Liver (tissue), 9 donors: ENCODE measurements around the gene NFATC1. TPM values are rescaled to one million over a fixed set of nuclear protein-coding genes. Genes with fewer than 3 reads are reported as not detected.

ENCODE experiments used
- DNase-seq: peaks from one replicate; pipeline ENCODE4 v3.0.0-alpha.2; 2017; ENCODE audit warnings: low spot score
- H3K27ac ChIP-seq, 2 donors: one replicate each; pipeline ENCODE4 v1.7.0; 2013; ENCODE audit warnings: inconsistent platforms in 2 of 2, low read length in 2 of 2, control low read depth in 1 of 2, low read depth in 1 of 2, mild to moderate bottlenecking in 1 of 2
- H3K27me3 ChIP-seq, 4 donors: one replicate each; pipeline versions ENCODE4 v1.6.1 to v1.7.0; 2013; ENCODE audit warnings: low read length in 3 of 4, inconsistent platforms in 1 of 4, mild to moderate bottlenecking in 1 of 4, moderate library complexity in 1 of 4; ENCODE audit not compliant: control insufficient read depth in 4 of 4, insufficient read depth in 4 of 4
- H3K36me3 ChIP-seq, 4 donors: one replicate each; pipeline versions ENCODE4 v1.6.1 to v1.7.0; 2013; ENCODE audit warnings: low read length in 3 of 4, mild to moderate bottlenecking in 3 of 4, low read depth in 1 of 4, moderate library complexity in 1 of 4; ENCODE audit not compliant: control insufficient read depth in 4 of 4, insufficient read depth in 3 of 4
- H3K4me1 ChIP-seq, 4 donors: one replicate each; pipeline versions ENCODE4 v1.6.1 to v1.7.0; 2013; ENCODE audit warnings: low read length in 3 of 4, mild to moderate bottlenecking in 3 of 4, moderate library complexity in 1 of 4; ENCODE audit not compliant: control insufficient read depth in 4 of 4, insufficient read depth in 4 of 4
- H3K4me3 ChIP-seq, 3 donors: one replicate each; pipeline versions ENCODE4 v1.6.1 to v1.7.0; 2013; ENCODE audit warnings: low read length in 3 of 3, control low read depth in 1 of 3, low read depth in 1 of 3, mild to moderate bottlenecking in 1 of 3
- H3K9ac ChIP-seq, 2 donors: one replicate each; pipeline ENCODE4 v1.7.0; 2013; ENCODE audit warnings: low read length in 2 of 2, mild to moderate bottlenecking in 2 of 2, moderate library complexity in 2 of 2, control low read depth in 1 of 2, low read depth in 1 of 2
- H3K9me3 ChIP-seq, 4 donors: one replicate each; pipeline versions ENCODE4 v1.6.1 to v1.7.0; 2013; ENCODE audit warnings: low read length in 3 of 4; ENCODE audit not compliant: control insufficient read depth in 4 of 4
- EGR1 ChIP-seq, 2 donors: IDR thresholded peaks; 2 replicates each; pipeline ENCODE4 v1.6.1; 2016 to 2018; ENCODE audit warnings: antibody characterized with exemption in 2 of 2, low read depth in 2 of 2
- FOXA1 ChIP-seq: IDR thresholded peaks from 2 replicates; pipeline ENCODE4 v1.6.1; 2016; ENCODE audit warnings: antibody characterized with exemption
- FOXA2 ChIP-seq: IDR thresholded peaks from 2 replicates; pipeline ENCODE4 v1.6.1; 2016; ENCODE audit warnings: antibody characterized with exemption
- GABPA ChIP-seq, 2 donors: IDR thresholded peaks in 1 of 2; conservative IDR thresholded peaks in 1 of 2; 2 replicates each; pipeline ENCODE4 v1.6.1; 2016; ENCODE audit warnings: antibody characterized with exemption in 2 of 2, mild to moderate bottlenecking in 1 of 2, moderate library complexity in 1 of 2
- HNF4A ChIP-seq, 2 donors: conservative IDR thresholded peaks; 2 replicates each; pipeline ENCODE4 v1.6.1; 2016; ENCODE audit warnings: antibody characterized with exemption in 2 of 2, mild to moderate bottlenecking in 2 of 2
- HNF4G ChIP-seq: IDR thresholded peaks from 2 replicates; pipeline ENCODE4 v1.6.1; 2016; ENCODE audit warnings: antibody characterized with exemption
- NR2F2 ChIP-seq: IDR thresholded peaks from 2 replicates; pipeline ENCODE4 v1.6.1; 2016; ENCODE audit warnings: antibody characterized with exemption
- RAD21 ChIP-seq, 2 donors: IDR thresholded peaks; 2 replicates each; pipeline ENCODE4 v1.6.1; 2016; ENCODE audit warnings: antibody characterized with exemption in 2 of 2, mild to moderate bottlenecking in 2 of 2
- TAF1 ChIP-seq: conservative IDR thresholded peaks from 2 replicates; pipeline ENCODE4 v1.6.1; 2016; ENCODE audit warnings: antibody characterized with exemption, mild to moderate bottlenecking
- YY1 ChIP-seq: IDR thresholded peaks from 2 replicates; pipeline ENCODE4 v1.6.1; 2016; ENCODE audit warnings: antibody characterized with exemption, mild to moderate bottlenecking
- WGBS: extraction: QIAGEN DNeasy Blood & Tissue Kit; methylation state at CpG from one replicate; pipeline ENCODE4 v1.1.7; 2013; 5-methylcytosine and 5-hydroxymethylcytosine counted together
- polyA plus RNA-seq, 2 donors: library from polyadenylated mRNA; stranded (reverse) in 1 of 2; unstranded in 1 of 2; fragments of 200-250 nt in 1 of 2; fragments of >200 nt in 1 of 2; fragmentation: Nextera tagmentation in 1 of 2; extraction: Ambion mirVana in 1 of 2; gene quantifications; one replicate each; pipeline versions ENCODE4 v1.2.1 to v1.2.3, GENCODE V29; 2013 to 2015
- total RNA-seq, 2 donors: library from RNA; depleted of rRNA; stranded (reverse); fragments of >200 nt; gene quantifications; one replicate each; pipeline ENCODE4 v1.2.3, GENCODE V29; 2014
- TF ChIP-seq, protein P1 (sequence below): fragments of 150-350 bp; IDR thresholded peaks from 2 replicates; pipeline ENCODE4 v1.5.1; 2017; ENCODE audit warnings: improper control_type of control experiment, low read depth, low read length; ENCODE audit not compliant: missing input control
- TF ChIP-seq, protein P2 (sequence below): IDR thresholded peaks from 2 replicates; pipeline ENCODE4 v1.6.1; 2016; ENCODE audit warnings: antibody characterized with exemption, mild to moderate bottlenecking
- TF ChIP-seq, protein P3 (sequence below): IDR thresholded peaks from 2 replicates; pipeline ENCODE4 v1.6.1; 2016; ENCODE audit warnings: antibody characterized with exemption
- TF ChIP-seq, protein P4 (sequence below): IDR thresholded peaks from 2 replicates; pipeline ENCODE4 v1.6.1; 2016; ENCODE audit warnings: antibody characterized with exemption
- TF ChIP-seq, protein P5 (sequence below): IDR thresholded peaks from 2 replicates; pipeline ENCODE4 v1.6.1; 2016; ENCODE audit warnings: antibody characterized with exemption
- donor health status: healthy.
- donor health status: healthy.
- donor health status: healthy.
- donor health status: healthy.
- donor health status: healthy.

The NFATC1 gene
- total and polyA plus RNA-seq, 4 donors = 0.57 to 2.2 (median 1.3) TPM

DNA sequence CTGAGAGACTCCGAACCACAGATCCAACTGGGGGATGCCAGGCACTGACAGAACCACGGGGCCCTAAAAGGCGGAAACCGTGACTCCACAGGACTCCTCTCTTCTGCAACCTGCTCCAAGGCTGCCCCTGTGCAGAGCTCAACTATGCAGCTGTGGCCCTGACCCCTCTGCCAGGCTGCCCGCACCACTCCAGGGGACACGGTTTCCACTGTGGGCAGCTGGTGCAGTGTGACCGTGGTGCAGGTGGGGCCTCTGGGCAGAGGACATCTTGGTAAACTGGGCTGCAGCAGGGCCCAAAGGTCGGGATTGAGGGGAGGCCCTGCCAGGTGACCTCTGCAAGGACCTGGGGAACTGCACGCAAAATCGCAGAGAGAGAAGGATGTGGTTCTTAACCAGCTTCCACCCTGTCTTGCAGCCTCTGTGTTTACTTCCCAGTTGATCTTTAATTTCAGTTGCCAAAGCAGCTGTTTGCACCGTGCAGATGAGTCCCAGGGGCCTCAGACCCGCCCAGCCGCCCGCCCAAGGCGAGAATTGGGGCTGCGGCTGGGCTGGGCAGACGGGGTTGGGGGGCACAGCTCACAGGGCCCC is 179.3 kb downstream of the NFATC1 start:
- Histone ChIP-seq H3K9ac (no peak overlapping the region), H3K4me1 (no peaks in the 10 kb centered on the region), H3K4me3 (no peak overlapping the region), H3K27me3 (peaks cover 0 to 4% (median 0%) of the 10 kb centered on the region in 4 donors), H3K27ac (no peak overlapping the region), H3K9me3 (peaks cover 10 to 18% (median 13%) of the 10 kb centered on the region in 4 donors), H3K36me3 (no peaks in the 10 kb centered on the region)
- TF ChIP-seq, protein P1, sequence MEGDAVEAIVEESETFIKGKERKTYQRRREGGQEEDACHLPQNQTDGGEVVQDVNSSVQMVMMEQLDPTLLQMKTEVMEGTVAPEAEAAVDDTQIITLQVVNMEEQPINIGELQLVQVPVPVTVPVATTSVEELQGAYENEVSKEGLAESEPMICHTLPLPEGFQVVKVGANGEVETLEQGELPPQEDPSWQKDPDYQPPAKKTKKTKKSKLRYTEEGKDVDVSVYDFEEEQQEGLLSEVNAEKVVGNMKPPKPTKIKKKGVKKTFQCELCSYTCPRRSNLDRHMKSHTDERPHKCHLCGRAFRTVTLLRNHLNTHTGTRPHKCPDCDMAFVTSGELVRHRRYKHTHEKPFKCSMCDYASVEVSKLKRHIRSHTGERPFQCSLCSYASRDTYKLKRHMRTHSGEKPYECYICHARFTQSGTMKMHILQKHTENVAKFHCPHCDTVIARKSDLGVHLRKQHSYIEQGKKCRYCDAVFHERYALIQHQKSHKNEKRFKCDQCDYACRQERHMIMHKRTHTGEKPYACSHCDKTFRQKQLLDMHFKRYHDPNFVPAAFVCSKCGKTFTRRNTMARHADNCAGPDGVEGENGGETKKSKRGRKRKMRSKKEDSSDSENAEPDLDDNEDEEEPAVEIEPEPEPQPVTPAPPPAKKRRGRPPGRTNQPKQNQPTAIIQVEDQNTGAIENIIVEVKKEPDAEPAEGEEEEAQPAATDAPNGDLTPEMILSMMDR = no peak
- TF ChIP-seq FOXA2 = no peak
- DNase-seq = no peak
- 55% methylated on average over 17 of the region's 17 CpGs for WGBS

DNA sequence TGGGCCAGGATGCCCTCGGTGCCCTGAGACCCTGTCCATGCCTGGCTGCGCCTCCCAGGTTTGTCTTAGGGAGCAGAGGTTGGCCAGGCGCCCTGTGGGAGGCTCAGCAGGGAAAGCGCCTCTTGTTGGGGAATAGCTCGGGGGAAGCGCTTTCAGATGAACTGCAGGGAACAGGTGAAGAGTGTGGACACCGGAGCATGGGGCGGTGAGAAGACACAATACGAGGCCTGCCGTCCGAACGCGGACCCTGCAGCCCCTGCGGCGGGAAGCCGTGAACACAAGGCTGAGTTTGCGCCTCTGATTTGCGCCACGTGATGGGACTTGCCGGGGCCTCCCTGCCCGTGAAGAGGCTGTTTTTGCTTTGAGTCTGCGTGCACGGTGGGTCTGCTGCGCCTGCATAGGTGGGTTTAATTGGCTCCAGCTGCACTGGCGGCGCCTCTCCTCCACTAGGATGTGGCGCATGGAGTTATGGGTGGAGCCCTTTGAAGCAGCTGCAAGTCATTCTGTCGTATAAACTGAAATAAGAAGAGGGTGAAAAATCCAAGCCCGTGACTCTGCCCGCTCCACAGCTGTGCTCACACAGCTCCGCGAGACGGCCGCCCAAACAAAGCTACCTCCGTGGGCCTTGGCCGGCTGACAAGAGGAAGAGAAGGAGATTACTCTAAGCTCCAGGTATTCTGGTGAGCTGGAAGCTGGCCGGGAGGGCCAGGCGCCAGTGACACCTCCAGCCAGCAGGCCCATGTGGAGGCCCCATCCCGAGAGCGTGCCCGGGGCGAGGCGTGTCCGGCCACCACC is 180.4 kb downstream of the NFATC1 start:
- no peak overlapping the region for H3K27ac ChIP-seq
- peaks cover 0 to 3% (median 0%) of the 10 kb centered on the region in 4 donors for H3K27me3 ChIP-seq
- H3K9ac ChIP-seq = no peak overlapping the region
- no peak for DNase-seq
- H3K36me3 ChIP-seq = no peaks in the 10 kb centered on the region
- H3K4me1 ChIP-seq = no peaks in the 10 kb centered on the region
- no peak overlapping the region for H3K4me3 ChIP-seq
- peaks cover 10 to 18% (median 13%) of the 10 kb centered on the region in 4 donors for H3K9me3 ChIP-seq
- TF ChIP-seq NR2F2 (no peak), TAF1 (no peak), HNF4A (conservative IDR thresholded peaks at IDR 0.05) (no peak), GABPA (IDR thresholded peaks at IDR 0.05 in 1 of 2, conservative IDR thresholded peaks at IDR 0.05 in 1 of 2) (no peak), FOXA1 (no peak), HNF4G (no peak), FOXA2 (no peak), YY1 (no peak), RAD21 (IDR thresholded peaks at IDR 0.05) (no peak), EGR1 (IDR thresholded peaks at IDR 0.05; ENCODE audit: low read depth in 2 of 2) (no peak)
- TF ChIP-seq, protein P2, sequence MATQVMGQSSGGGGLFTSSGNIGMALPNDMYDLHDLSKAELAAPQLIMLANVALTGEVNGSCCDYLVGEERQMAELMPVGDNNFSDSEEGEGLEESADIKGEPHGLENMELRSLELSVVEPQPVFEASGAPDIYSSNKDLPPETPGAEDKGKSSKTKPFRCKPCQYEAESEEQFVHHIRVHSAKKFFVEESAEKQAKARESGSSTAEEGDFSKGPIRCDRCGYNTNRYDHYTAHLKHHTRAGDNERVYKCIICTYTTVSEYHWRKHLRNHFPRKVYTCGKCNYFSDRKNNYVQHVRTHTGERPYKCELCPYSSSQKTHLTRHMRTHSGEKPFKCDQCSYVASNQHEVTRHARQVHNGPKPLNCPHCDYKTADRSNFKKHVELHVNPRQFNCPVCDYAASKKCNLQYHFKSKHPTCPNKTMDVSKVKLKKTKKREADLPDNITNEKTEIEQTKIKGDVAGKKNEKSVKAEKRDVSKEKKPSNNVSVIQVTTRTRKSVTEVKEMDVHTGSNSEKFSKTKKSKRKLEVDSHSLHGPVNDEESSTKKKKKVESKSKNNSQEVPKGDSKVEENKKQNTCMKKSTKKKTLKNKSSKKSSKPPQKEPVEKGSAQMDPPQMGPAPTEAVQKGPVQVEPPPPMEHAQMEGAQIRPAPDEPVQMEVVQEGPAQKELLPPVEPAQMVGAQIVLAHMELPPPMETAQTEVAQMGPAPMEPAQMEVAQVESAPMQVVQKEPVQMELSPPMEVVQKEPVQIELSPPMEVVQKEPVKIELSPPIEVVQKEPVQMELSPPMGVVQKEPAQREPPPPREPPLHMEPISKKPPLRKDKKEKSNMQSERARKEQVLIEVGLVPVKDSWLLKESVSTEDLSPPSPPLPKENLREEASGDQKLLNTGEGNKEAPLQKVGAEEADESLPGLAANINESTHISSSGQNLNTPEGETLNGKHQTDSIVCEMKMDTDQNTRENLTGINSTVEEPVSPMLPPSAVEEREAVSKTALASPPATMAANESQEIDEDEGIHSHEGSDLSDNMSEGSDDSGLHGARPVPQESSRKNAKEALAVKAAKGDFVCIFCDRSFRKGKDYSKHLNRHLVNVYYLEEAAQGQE = no peak
- TF ChIP-seq, protein P3, sequence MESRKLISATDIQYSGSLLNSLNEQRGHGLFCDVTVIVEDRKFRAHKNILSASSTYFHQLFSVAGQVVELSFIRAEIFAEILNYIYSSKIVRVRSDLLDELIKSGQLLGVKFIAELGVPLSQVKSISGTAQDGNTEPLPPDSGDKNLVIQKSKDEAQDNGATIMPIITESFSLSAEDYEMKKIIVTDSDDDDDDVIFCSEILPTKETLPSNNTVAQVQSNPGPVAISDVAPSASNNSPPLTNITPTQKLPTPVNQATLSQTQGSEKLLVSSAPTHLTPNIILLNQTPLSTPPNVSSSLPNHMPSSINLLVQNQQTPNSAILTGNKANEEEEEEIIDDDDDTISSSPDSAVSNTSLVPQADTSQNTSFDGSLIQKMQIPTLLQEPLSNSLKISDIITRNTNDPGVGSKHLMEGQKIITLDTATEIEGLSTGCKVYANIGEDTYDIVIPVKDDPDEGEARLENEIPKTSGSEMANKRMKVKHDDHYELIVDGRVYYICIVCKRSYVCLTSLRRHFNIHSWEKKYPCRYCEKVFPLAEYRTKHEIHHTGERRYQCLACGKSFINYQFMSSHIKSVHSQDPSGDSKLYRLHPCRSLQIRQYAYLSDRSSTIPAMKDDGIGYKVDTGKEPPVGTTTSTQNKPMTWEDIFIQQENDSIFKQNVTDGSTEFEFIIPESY = no peak
- TF ChIP-seq, protein P4, sequence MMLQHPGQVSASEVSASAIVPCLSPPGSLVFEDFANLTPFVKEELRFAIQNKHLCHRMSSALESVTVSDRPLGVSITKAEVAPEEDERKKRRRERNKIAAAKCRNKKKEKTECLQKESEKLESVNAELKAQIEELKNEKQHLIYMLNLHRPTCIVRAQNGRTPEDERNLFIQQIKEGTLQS = no peak
- TF ChIP-seq, protein P5, sequence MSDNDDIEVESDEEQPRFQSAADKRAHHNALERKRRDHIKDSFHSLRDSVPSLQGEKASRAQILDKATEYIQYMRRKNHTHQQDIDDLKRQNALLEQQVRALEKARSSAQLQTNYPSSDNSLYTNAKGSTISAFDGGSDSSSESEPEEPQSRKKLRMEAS = no peak
- TF ChIP-seq, protein P1 = no peak
- WGBS = 84% methylated on average over 44 of the region's 44 CpGs
